ENCODE results near the gene LPP.

Gene LPP

DNA sequence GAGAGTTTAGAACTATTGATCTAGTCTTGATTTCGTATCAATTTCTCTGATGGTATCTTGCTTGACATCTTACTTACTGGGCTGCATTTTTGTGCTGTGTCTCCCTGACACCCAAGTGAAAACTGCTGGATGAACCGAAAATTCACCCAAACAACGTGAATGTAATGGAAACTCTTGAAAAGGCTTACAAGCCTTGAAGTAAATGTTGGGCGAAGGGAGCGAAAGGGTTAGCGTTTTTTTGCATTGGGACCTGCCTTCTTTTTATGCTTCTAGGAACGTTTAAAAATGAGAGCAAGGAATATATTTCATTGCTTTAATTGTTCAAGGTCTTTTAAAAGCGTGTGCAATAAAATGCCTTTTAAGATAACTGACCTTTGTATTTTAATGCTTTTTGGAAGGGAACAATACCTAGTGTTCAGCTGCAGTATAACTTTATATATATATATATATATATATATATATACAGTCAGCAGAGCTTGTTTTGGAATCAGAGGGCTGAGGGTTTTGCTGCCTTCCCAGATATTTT lies 94.1 kb downstream of the LPP start:
- no peak for DNase-seq (ENCODE audit: low read depth in 2 of 2)

DNA sequence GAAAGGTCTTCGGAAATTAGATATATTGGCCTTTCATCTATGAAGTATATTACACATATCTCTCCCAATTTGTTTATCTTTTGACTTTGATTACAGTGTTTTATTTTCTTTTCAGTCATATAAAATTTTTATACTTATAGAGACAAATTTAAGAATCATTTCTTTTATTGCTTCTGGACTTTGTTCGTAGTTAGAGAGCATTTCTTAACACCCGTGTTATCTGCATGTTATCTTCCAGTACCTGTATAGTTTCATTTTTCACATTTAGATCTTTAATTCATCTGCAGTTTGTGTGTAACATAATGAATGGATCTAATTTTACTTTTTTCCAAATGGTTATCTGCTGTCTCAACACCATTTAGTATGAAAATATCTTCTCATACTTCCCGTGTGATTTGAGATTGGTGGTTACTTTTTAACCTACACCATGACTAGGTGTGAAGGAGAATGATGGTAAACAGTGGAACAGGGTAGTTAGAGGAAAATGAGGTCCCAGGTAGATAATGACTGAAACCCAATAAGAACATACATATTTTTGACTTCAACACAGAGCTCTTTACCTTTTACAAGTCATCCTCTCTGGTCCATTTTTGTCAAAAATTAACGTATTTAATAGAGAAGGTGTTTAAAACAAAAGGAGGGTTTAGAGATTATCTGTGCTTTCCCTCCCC lies 99.3 kb downstream of the LPP start:
- DNase-seq (ENCODE audit: low read depth in 2 of 2): no peak

DNA sequence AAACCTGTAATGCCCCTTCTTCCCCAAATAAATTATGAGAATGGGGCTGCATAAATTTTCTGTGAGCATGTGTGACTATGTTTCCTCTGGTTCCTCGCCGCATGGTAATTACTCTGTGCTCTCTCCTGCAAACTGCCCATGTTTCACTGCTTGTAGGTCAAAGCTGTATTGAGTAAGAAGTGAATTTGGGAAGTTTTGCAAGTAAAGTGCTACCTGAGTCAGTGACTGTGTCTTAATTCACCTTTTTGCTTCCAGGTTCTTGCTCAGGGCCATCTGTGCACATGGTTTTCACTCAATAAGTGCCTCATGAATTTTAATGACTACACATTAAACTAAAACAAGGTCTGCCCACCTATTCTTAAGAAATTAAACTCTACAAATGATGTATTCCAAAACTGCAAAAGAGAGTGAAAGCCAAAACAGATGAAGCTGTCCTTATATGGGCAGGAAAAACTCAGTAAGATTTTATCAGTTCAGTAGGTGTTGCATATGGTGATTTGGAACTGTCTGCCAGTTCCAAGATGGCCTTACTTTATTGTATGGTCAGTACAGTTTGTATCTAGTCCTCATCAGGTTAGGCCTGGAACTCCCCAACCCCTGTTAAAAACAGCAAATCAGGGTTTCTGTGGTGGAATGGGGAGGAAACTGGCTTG lies 100.0 kb downstream of the LPP start:
- DNase-seq (ENCODE audit: low read depth in 2 of 2): peak in 1 of 2 experiments; percentile 9

DNA sequence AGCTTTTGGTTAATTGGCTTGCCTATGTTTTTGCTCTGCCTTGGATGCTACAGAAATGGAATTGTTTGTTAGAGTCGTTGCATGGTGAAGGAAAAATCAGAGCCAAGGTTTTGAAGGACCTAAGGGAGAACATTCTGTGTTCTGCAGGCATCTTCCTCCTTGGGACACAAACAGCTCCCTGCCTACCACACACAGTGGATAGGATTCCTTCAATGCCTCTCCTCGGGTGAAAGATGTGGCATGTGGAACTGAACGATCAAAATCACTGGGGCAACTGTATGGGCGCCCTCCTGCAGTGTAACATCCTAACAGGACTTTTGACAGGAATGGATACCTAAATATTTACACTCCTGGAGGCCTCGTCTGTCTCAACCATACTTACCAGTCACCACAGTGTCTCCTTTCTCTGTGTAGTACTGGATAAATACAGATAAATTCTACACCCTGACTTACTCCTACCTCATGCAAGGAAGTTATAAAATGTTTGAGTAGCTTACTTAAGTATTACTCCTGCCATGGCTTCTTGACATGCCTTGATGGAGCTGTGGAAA lies 100.6 kb downstream of the LPP start:
- DNase-seq (ENCODE audit: low read depth in 2 of 2): no peak

DNA sequence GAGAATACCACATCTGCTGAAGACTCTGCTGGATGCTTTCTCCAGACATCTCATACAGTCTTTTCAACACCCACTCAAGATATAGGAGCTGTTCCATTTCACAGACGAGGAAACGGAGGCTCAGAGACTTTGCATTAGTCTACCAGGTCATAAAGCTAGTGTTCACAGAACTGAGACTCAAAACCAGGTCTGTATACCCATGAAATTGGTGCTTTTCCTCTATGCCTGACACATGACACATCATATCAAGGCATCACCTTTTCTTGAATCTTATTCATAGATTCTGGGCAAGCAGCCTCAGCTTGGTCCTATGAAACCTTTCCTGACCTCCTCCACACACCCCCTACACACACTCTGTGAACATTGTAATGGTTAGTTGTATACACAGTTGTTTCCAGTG lies 101.2 kb downstream of the LPP start:
- no peak for DNase-seq (ENCODE audit: low read depth in 2 of 2)

DNA sequence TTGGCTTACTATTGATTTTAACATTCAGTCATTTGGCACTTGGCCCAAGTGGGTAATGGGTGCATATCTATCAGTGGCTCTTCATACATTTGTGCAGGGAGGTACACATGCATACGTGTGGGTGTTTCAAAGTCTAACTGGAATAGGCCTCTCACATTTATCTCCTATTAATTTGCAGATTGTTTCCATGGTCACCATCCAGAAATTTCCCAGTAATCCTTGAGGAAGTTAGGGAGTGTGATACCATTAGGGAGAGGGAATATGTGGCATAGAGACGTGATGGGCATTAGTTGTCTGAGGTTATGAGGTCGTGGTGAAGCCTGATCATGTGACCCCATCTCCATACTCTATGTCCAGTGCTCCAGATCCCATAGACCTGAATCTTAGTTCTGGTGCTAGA lies 102.8 kb downstream of the LPP start:
- no peak for DNase-seq (ENCODE audit: low read depth in 2 of 2)

DNA sequence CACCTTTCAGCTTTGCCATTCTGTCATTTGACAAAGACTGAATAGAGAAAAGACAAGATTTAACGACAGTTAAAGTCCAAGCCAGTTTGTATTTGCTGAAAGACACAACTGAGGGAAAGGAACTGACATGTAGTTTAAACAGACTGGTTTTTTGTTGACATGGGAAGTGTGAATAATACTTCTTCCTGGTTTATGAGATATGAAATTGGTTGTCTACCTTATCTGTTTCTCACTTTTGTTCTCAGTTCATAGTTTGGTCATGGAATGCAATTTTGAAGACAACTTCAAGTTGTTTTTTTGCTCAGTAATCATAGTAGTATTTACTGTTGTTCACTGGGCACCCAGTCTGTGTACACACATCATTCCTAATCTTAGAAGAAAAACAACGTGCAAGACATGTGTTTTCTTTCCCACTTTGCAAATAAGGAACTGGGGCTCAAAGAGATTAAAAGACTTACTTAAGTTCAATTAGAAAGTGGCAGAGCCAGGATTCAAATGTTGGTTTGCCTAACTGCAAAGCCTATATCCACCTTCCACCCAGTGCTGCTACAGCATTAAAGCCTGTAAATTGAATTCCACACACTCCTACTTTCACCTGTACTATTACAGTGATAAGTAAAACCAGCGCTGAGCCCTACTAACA lies 103.5 kb downstream of the LPP start:
- DNase-seq (ENCODE audit: low read depth in 2 of 2): no peak

DNA sequence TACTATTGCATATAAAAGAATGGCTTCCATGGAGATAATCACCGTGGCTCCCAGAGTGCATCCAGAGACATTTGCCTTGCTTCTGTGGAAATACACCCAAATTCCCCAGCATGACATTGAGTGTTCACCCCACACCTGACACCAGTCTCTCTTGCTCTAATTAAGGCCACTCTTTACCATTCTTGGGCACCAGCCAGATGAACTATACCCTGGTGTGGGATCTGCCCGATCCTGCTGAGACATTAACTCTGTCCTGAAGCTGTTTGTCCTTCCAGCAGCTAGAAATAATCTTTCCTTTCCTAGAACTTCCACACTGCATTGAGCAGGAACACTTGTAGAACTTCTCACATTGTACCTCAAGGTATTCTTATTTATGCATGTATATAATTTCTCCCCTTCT lies 105.2 kb downstream of the LPP start:
- DNase-seq (ENCODE audit: low read depth in 2 of 2): no peak

DNA sequence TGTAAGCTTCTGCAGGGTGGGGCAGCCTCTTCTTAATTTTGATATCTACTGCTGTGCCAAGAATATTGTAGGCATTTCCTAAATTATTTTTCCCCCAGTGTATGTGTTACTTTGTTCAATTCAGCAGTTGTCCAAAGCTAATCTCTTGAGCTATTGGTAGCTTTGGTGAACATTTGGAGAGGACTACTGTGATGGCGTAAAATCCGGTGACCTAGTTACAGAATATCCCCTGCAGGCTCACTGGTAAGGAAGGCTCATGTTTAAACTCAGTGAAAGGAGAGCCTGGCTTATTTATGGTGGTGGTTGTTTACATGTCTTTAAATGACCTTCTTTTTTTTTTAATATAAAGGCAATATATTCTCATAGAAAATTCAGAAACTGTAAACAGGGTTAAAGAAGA lies 105.6 kb downstream of the LPP start:
- DNase-seq (ENCODE audit: low read depth in 2 of 2): no peak

DNA sequence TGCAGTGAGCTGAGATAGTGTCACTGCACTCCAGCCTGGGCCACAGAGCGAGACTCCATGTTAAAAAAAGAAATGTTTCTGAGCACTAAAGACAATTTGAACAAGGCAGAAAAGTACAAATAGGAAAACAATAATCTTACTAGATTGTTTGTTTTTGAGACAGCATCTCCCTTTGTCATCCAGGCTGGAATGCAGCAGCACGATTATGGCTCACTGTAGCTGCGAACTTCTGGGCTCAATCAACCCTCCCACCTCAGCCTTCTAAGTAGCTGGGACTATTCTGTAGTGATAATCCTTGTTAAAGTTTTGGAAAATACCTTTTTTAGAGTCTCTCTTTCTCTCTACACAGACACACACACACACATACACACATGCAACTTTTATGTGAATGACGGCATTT lies 107.1 kb downstream of the LPP start:
- DNase-seq (ENCODE audit: low read depth in 2 of 2): no peak

DNA sequence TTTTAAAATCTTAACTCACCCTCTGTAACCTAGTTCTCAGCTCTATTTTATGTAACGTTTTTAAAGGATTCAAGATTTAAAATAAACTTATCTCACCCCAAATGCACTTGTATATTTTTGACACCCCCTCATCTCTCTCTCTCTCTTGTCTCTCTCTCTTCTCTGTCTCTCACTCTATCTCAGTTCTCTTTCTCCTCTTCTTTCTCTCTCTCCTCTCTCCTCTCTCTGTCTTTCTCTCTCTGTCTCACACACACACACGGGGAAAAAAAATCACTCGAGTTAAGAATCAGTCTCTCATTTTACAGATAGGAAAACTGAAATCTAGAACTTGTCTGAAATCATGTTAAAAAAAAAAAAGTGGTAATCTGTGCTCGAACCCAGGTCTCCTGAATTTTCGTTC lies 108.5 kb downstream of the LPP start:
- no peak for DNase-seq (ENCODE audit: low read depth in 2 of 2)

DNA sequence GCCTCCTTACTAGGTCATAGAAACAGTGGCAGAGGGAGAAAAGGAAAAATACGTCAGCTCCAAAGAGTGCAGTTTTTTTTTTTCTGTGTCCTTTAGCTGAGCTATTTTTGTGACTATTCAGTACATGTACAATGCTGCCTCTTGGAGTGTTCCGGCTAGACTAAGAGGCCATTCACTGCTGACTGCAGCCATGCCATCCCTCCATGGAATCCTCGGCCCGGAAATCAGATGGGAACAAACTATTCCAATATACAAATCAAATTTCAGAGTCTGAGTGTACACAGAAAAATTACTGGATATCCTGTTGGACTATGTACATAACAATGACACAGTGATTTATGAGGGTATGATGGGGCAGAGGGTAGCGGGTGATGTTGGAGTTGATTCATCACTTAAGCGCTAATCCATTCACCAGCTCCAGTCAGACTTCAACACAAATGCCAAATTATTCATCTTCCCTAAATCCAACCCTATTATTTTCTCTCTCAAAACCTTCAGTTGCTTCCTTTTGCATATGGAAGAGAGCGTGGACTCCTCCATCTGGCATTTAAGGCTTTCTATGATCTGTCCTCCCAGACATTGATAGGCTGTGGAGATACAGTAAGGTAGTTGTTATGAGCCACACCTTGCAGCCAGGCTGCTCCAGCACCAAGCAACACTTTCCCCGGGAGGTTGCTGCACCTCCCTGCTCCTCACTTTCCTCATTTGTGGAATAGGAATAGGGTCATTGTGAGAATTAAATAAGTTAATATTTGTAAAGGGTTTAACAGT lies 109.1 kb downstream of the LPP start:
- DNase-seq (ENCODE audit: low read depth in 2 of 2): no peak

DNA sequence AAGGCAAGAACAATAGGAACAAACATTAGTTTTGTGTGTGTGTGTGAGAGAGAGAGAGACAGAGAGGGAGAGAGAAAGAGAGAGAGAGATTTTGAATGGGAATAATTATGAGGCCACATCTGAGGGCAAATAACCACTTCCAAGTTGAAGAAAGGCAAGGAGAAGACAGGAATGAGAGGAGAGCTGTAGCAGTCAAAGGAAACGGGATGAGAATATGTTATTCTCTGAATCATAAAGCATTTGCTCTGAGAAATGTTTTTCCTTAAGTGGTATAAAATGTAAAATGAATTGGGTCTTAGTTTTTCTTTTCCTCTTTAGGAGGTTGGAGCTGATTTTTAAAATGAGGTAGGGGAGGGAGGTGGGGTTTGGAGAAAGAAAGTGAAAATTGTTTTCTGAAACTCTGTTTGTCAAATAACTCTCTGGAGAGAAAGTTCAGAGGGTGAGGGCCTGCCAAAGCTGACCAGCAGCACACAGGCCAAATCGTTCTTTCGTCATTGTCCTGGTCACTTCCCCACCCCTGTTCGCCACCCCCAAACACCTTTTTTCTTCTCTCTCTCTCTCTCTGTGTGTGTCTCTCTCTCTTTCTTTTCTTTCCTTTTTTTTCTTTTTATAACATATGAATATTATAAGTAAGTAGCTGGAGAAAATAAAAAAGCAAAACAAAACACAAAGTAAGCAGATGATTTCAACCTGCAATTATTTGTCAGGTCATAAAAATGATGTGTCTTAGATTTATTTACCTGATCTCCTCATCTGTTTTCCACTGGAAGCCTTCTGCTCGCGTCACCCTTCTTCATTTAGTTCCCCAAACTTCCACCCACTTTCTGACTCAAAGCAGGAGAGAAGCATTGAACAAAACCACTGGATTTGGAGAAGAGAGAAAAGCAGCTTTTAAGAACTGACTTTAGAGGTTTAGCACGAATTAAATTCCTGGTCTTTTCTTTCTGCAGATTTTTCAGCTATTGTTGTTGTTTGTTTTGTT lies 110.6 kb downstream of the LPP start:
- no peak for DNase-seq (ENCODE audit: low read depth in 2 of 2)

DNA sequence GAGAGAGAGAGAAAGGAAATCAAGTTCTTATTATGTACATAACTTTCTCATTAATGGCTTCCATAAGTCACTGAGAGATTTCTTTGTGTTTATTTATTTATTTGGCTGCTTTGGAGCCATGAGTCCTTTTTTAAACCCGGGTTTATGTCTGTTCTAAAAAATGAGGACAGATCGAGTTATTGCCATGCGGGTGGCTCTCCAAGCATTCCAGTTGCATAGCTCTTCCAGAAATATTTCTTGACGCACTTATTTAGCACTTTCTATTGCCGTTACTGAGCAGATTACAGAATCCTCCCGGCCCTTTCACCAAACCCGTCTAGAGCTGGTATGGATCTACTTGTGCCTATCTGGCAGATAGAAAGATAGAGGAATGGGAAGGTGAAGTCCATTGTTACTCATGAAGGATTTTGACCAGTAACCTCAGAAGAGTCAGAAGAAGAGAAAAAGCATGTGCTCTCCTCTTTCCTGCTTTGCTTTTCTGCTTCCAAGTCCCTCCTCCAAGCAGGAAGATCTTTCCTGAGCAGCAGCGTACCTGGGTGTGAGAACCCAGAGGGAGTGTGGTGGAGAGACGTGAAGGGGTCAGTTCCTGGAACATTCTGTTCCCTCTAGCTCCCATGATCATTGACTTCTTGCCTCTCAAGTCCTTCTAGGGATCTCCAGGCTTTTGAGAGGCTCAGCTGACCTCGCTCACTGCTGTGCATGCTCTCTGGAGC lies 112.8 kb downstream of the LPP start:
- no peak for DNase-seq (ENCODE audit: low read depth in 2 of 2)

DNA sequence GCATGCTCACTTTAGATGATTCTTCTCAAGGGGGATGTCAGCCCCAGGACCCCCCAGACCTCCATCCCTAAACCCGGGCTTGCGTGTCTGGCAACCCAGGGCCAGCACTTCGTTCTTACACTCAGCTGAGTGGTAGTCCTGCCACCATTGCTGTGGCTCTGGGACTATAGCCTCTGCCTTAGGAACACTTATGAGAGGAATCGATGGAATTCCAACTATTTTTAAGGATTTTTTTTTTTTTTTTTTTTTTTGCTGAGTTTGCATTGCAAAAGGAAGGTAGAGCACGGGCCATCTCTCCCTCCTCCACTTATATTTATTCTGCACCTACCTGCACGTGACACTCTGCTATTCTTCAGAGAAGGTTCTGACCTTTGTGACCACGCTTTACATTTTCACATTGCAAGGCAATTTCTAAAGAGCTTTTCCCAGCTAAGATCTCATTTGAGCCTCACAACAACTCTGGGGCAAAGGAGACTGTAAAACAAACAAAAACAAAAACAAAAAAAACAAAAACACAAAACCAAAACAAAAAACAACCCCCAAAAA lies 113.9 kb downstream of the LPP start:
- no peak for DNase-seq (ENCODE audit: low read depth in 2 of 2)

DNA sequence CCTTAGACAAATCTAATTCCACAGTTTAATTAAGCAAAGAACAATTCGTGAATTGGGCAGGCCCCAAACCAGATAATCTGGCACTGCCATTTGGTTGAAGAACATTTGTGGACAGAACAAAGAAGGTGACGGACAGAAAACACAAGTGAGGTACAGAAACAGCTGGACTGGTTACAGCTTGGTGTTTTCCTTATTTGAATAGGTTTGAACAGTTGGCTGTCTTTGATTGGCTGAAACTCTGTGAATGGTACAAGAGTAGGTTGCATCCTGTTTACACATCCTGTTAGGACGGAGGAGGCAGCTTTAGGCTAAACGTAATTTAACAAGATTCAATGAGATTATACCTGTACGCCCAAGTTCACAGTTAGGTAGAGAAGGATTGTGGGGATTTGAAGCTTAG lies 114.4 kb downstream of the LPP start:
- DNase-seq (ENCODE audit: low read depth in 2 of 2): no peak

DNA sequence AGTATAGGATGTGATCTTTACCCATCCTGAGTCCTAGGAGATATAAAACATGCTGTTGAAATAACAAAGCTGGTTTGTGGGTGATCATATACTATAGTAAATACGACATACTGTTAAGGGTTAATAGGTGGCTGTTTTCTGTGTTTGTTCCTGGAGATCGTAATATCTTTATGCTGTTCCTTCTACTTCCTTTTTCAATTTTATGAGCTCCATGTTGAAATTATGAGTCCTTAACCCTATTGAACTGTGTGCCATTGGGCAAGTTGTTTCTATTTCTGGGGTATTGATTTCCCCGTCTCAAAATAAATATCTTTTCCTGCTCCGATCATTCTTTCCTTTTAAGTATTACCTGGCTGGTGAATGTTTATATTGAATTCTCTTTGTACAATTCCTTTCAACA lies 115.1 kb downstream of the LPP start:
- DNase-seq (ENCODE audit: low read depth in 2 of 2): no peak

DNA sequence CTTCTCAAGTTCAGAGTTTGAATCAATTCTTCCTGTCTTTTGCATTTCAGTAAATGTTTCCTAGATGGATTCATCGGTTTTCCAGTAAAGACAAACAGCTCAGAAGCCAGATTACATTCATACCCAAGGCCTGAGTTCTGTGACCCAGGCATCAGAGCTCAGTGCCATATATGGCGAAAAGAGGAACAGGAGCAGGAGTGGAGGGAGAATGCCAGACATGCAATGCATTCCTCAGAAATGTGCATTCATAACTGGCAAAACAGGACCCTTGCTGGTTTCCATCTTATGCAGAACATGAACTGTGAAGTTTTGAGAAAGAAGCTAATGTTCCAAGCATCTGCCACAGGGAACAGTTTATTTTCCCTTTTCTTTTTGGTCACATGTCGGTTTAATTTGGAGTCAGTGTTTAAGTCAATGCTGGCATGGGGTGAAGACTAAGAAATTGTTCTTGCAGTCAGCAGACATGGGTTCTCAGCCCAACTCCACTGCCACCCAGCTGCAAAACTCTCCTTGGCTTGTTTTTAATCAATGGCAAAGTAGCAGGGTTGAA lies 116.5 kb downstream of the LPP start:
- DNase-seq (ENCODE audit: low read depth in 2 of 2): no peak

DNA sequence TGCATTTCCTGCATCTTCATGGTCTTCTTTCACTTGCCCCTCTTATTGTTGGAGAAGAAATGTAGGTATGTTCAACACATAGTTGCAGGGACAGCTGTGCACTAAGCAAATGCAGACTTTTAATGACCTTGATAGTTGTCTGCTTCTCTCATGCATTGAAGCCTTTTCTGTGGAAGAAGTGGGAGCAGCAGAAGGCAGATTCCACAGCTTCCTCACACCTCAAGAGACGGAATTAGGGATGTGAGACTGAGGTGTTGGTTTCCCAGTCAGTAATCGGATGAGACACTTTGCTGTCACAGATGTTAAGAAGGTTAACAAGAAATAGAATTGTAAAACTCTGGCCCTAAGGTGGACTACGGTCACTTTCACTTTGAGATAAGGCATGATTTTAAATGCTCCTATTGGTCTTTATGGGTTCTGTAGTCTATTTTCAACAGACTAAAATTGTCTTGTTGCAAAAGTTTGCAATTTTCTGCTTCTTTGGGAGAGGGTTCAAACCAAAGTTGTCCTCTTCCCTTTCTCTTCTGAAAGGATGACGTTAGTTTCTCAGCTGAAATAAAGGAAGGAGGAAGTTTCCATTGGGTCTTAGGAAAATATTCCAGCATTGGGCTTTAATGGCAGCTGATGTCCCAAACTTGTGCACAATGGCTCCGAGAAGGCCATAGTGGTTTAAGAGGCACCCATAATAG lies 117.4 kb downstream of the LPP start:
- no peak for DNase-seq (ENCODE audit: low read depth in 2 of 2)

Measured in stimulated activated CD4-positive, alpha-beta T cell treated with anti-CD3 and anti-CD28 coated beads, Interleukin-12 subunit alpha, Interleukin-12 subunit beta, amount 100 ng/mL, for 24 hours (primary cell).